Nephron progenitor cell (in vitro differentiated cells): ENCODE results near the gene RSPH4A.
"Not testable (repeated sequence)": the region's sequence is repeated elsewhere in the genome, so short reads cannot be mapped to it uniquely, and the experiment has no call there.

ENCODE experiments used
- DNase-seq: peaks from one replicate; pipeline ENCODE4 v3.0.0; 2021
- H3K27ac Mint-ChIP-seq: 2 replicates; pipeline ENCODE4 v1.8.0; 2021; ENCODE audit warnings: mild to moderate bottlenecking, moderate library complexity, mixed read lengths
- H3K27me3 Mint-ChIP-seq: 2 replicates; pipeline ENCODE4 v1.8.0; 2021; ENCODE audit warnings: mild to moderate bottlenecking, low read depth, mixed read lengths; ENCODE audit not compliant: poor library complexity
- H3K36me3 Mint-ChIP-seq: 2 replicates; pipeline ENCODE4 v1.8.0; 2021; ENCODE audit warnings: low read depth, mixed read lengths
- H3K4me1 Mint-ChIP-seq: 2 replicates; pipeline ENCODE4 v1.8.0; 2021; ENCODE audit warnings: mixed read lengths
- H3K4me3 Mint-ChIP-seq: 2 replicates; pipeline ENCODE4 v1.8.0; 2021; ENCODE audit warnings: mild to moderate bottlenecking, moderate library complexity, mixed read lengths
- H3K9me3 Mint-ChIP-seq: 2 replicates; pipeline ENCODE4 v1.8.0; 2021; ENCODE audit warnings: mild to moderate bottlenecking, moderate library complexity, mixed read lengths
- TF ChIP-seq, protein P1 (sequence below): fragments of 200-600 bp; sonication (generic); IDR thresholded peaks from 2 replicates; pipeline ENCODE4 v1.5.0; 2021; ENCODE audit warnings: antibody characterized with exemption

RSPH4A gene

DNA sequence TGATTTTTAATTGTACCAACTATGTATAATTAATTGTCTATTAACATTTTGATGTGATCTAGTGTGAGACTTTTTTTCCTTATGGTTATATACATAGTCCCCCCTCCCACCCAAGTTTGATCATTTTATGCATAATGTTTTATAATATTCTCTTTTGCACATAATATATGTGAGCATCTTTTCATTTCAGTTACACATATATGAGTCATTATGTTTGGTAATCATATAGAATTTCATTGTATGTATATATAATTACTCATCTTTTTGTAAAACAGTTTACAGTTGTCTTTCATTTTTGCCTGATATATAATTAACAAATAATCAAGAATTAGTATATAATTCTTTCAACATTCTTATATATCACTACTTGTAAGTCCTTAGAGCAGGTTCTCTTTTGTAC lies 30.0 kb upstream of the RSPH4A start:
- H3K9me3 Mint-ChIP-seq: no peaks in the 10 kb centered on the region
- no peak overlapping the region for H3K27ac Mint-ChIP-seq
- peaks cover 2% of the 10 kb centered on the region for H3K27me3 Mint-ChIP-seq
- peaks cover 51% of the 10 kb centered on the region for H3K36me3 Mint-ChIP-seq
- TF ChIP-seq, protein P1, sequence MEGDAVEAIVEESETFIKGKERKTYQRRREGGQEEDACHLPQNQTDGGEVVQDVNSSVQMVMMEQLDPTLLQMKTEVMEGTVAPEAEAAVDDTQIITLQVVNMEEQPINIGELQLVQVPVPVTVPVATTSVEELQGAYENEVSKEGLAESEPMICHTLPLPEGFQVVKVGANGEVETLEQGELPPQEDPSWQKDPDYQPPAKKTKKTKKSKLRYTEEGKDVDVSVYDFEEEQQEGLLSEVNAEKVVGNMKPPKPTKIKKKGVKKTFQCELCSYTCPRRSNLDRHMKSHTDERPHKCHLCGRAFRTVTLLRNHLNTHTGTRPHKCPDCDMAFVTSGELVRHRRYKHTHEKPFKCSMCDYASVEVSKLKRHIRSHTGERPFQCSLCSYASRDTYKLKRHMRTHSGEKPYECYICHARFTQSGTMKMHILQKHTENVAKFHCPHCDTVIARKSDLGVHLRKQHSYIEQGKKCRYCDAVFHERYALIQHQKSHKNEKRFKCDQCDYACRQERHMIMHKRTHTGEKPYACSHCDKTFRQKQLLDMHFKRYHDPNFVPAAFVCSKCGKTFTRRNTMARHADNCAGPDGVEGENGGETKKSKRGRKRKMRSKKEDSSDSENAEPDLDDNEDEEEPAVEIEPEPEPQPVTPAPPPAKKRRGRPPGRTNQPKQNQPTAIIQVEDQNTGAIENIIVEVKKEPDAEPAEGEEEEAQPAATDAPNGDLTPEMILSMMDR: no peak
- H3K4me3 Mint-ChIP-seq: no peak overlapping the region
- no peaks in the 10 kb centered on the region for H3K4me1 Mint-ChIP-seq
- no peak for DNase-seq

DNA sequence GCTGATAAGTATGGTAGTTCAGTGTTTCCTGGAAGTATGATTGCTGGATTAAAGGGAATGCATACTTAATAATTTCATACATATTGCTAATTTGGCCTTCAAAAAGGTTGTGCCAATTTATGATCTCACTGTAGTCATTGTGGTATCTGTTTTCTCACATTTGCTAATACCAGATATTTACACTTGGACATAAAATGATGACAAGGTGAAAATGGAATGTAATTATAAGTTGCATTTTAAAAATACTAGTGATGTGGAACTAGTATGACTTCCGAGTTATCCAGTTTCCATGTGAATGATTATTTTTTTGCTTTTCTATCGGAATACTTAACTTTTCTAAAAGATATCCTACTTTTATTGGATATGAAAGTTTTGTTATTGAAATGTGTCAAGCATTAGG lies 29.5 kb upstream of the RSPH4A start:
- TF ChIP-seq, protein P1: no peak
- H3K27ac Mint-ChIP-seq: no peak overlapping the region
- H3K4me1 Mint-ChIP-seq: no peaks in the 10 kb centered on the region
- no peak overlapping the region for H3K4me3 Mint-ChIP-seq
- H3K36me3 Mint-ChIP-seq: peaks cover 50% of the 10 kb centered on the region
- DNase-seq: no peak
- H3K9me3 Mint-ChIP-seq: no peaks in the 10 kb centered on the region
- peaks cover 2% of the 10 kb centered on the region for H3K27me3 Mint-ChIP-seq

DNA sequence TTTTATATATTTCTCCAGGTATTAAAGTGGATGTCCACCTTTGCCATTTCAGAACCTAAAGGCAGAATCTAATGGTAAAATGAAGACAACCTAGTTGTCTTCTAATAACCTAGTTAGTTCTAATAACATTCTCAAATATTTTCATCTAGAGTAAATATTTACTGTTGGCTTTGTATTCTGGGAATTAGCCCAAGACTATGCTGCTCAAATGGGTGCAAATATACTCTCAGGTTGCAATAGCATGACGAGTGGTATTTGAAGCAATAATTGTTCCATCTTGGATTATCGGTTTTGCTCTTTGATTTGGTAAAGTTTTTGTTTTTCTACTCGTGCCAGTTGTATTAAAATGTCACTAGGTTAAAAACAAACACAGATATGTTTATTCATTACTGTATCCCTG lies 21.0 kb upstream of the RSPH4A start:
- Mint-ChIP-seq H3K9me3 (no peaks in the 10 kb centered on the region), H3K4me1 (no peaks in the 10 kb centered on the region), H3K27me3 (no peaks in the 10 kb centered on the region), H3K27ac (no peak overlapping the region), H3K4me3 (no peak overlapping the region), H3K36me3 (peaks cover 32% of the 10 kb centered on the region)
- no peak for DNase-seq
- TF ChIP-seq, protein P1: no peak

- TF ChIP-seq, protein P1: no peak
- no peak overlapping the region for H3K4me3 Mint-ChIP-seq
- H3K4me1 Mint-ChIP-seq: no peaks in the 10 kb centered on the region
- peak; percentile 57 for DNase-seq
- no peaks in the 10 kb centered on the region for H3K9me3 Mint-ChIP-seq
- H3K36me3 Mint-ChIP-seq: peaks cover 26% of the 10 kb centered on the region
- no peak overlapping the region for H3K27ac Mint-ChIP-seq
- H3K27me3 Mint-ChIP-seq: peaks cover 3% of the 10 kb centered on the region
These were observed 19.5 kb upstream of the RSPH4A start for GRCh38 chr6:116596815-116597214.

- not testable (repeated sequence) for H3K4me1 Mint-ChIP-seq, H3K27ac Mint-ChIP-seq, DNase-seq, H3K27me3 Mint-ChIP-seq, H3K4me3 Mint-ChIP-seq
- peaks cover 16% of the 10 kb centered on the region for H3K9me3 Mint-ChIP-seq
- peaks cover 20% of the 10 kb centered on the region for H3K36me3 Mint-ChIP-seq
These were observed 12.4 kb upstream of the RSPH4A start for GRCh38 chr6:116603916-116604315.

GRCh38 chr6:116604868-116605267 lies 11.4 kb upstream of the RSPH4A start:
- not testable (repeated sequence) for H3K4me1 Mint-ChIP-seq, H3K4me3 Mint-ChIP-seq, H3K27me3 Mint-ChIP-seq, DNase-seq, H3K27ac Mint-ChIP-seq
- H3K36me3 Mint-ChIP-seq: peaks cover 20% of the 10 kb centered on the region
- H3K9me3 Mint-ChIP-seq: peaks cover 16% of the 10 kb centered on the region

DNA sequence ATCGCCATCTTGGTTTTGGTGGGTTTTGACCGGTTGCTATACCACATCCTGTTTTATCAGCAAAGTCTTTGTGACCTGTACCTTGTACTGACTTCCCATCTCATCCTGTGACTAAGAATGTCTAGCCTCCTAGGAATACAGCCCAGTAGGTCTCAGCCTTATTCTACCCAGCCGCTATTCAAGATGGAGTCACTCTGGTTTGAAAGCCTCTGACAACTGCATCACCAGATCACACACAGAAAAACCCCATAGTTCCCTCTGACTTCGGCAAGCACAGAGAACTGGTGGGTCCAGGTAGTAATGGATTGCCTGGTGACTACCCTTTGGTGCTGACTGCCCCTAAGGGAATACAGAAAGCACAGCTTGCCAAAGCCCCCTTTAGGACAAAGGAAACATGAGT lies 10.3 kb upstream of the RSPH4A start:
- H3K27me3 Mint-ChIP-seq: no peaks in the 10 kb centered on the region
- H3K27ac Mint-ChIP-seq: no peak overlapping the region
- H3K4me1 Mint-ChIP-seq: peaks cover under 1% of the 10 kb centered on the region
- no peak overlapping the region for H3K4me3 Mint-ChIP-seq
- H3K9me3 Mint-ChIP-seq: peaks cover 16% of the 10 kb centered on the region
- TF ChIP-seq, protein P1: no peak
- peaks cover 20% of the 10 kb centered on the region for H3K36me3 Mint-ChIP-seq
- DNase-seq: no peak
